SK-N-MC (cell line): Measurements from ENCODE around the gene ATXN1L.
"Not testable (repeated sequence)": the region's sequence is repeated elsewhere in the genome, so short reads cannot be mapped to it uniquely, and the experiment has no call there.

ENCODE experiments used
- EZH2 ChIP-seq: fragments of 200-600 bp; sonication (generic); IDR thresholded peaks from one replicate; pipeline ENCODE4 v1.6.1; 2017; ENCODE audit warnings: antibody characterized with exemption
- FOXP2 ChIP-seq: optimal IDR thresholded peaks from 2 replicates; pipeline ENCODE3; 2011; ENCODE audit warnings: mild to moderate bottlenecking, moderate library complexity; ENCODE audit not compliant: insufficient read depth; ENCODE audit errors: extremely low read length, control extremely low read depth
- POLR2AphosphoS5 ChIP-seq: IDR thresholded peaks from 2 replicates; pipeline ENCODE4 v1.6.1; 2012; ENCODE audit warnings: mild to moderate bottlenecking, low read depth, low read length, borderline replicate concordance

- not testable (repeated sequence) for TF ChIP-seq POLR2AphosphoS5, EZH2, FOXP2
These were observed 28.6 kb upstream of the ATXN1L start for GRCh38 chr16:71817155-71817500.
